GM20000 (cell line): ENCODE results near the gene PROCA1.

Experiments used
- DNase-seq: peaks from one replicate; pipeline ENCODE4 v3.0.0; 2012; ENCODE audit warnings: low spot score
- CTCF ChIP-seq: IDR thresholded peaks from 2 replicates; pipeline ENCODE4 v1.5.1; 2012; ENCODE audit warnings: mild to moderate bottlenecking, control low read depth; ENCODE audit errors: extremely low read depth, missing control alignments

PROCA1 gene

GRCh38 chr17:28734712-28735241 lies 23.1 kb upstream of the PROCA1 start:
- TF ChIP-seq CTCF: no peak
- no peak for DNase-seq

- TF ChIP-seq CTCF: no peak
- no peak for DNase-seq
These were observed 21.7 kb upstream of the PROCA1 start for GRCh38 chr17:28733346-28733745.

- no peak for TF ChIP-seq CTCF
- no peak for DNase-seq
These were observed 18.3 kb upstream of the PROCA1 start for GRCh38 chr17:28729950-28730330.

- DNase-seq: peak; percentile 88
- no peak for TF ChIP-seq CTCF
These were observed 16.9 kb upstream of the PROCA1 start, which contains the start of gene NEK8 for GRCh38 chr17:28728364-28729200. Gene NEK8, plus strand, starts transcription at chr17:28728788. Its CDS starts 26 bp downstream, at chr17:28728814.

GRCh38 chr17:28726627-28727491 lies 15.2 kb upstream of the PROCA1 start:
- TF ChIP-seq CTCF: peak; percentile 97
- peak; percentile 91 for DNase-seq

GRCh38 chr17:28726226-28726626 lies 14.5 kb upstream of the PROCA1 start, which contains the start of gene TLCD1:
Gene TLCD1, minus strand, starts transcription at chr17:28726233. Its CDS starts 136 bp downstream, at chr17:28726097.
- peak; percentile 90 for DNase-seq
- TF ChIP-seq CTCF: no peak
